NT2/D1 (cell line): Measurements from ENCODE around the gene LRRC8B.

Source experiments
- YY1 ChIP-seq: IDR thresholded peaks from 2 replicates; pipeline ENCODE4 v1.6.1; 2011; ENCODE audit not compliant: insufficient read length, insufficient read depth
- ZNF274 ChIP-seq: IDR thresholded peaks from 2 replicates; pipeline ENCODE4 v1.6.1; 2011; ENCODE audit warnings: mild to moderate bottlenecking, low read depth, low read length

DNA sequence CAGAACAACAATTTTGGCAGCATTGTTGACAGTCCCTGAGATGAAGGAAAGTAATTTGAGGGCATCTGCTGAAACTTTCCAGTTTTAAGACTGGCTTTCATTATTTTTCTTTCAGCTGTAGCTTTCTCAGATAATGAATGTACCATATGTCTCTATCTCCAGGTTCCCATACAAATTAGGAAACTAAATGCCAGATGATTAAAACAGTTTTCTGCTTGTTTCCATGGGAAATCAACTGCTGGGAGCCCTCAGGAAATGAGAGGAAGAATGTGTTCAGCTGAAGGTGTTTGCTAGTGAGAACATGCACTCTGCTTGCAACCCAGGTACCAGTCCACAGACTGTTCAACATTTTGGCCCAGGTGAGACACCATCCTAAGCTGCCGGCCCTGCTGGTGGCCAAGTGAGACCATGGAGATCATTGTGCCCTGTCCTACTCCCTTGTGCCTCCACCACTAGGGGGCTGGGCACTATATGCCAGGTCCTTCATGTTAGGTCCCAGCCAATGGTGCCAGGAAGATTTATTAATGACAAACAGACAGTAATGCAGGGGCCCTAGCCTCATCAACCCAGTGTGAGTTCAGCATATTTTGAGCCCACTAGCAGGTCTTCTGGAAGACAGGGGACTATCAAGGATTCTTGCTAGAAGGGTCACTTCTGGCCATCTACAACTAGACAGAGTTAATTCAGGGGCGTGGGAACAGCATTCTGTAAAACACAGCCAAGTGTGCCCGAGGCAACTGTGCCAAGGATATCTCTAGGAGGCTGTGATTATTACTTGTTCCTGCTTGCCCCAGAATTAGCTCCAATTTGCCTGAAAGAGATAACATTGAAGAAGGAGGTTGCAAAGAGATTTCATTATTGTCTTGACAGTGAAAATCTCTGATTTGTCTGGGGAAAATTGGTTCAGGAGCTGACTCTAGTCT lies 91.3 kb downstream of the LRRC8B start:
- TF ChIP-seq YY1 (no peak), ZNF274 (no peak)
